Activated CD4-positive, alpha-beta T cell treated with anti-CD3 and anti-CD28 coated beads, Interleukin-2, amount 10 ng/mL, durations not matched to agents 7 days and 5 days (primary cell): ENCODE measurements around the gene TENT5C. TPM values are rescaled to one million over a fixed set of nuclear protein-coding genes. Genes with fewer than 3 reads are reported as not detected.

Experiments
- CTCF ChIA-PET: fragments of 350-600 bp; sonication (Branson Sonifier 250); formaldehyde crosslinking; loops from one replicate; lab custom pipeline; 2021; ENCODE audit warnings: antibody characterized with exemption; lab: Charles Lee
- POLR2A ChIA-PET: fragments of 350-600 bp; sonication (Branson Sonifier 250); formaldehyde crosslinking; loops from one replicate; lab custom pipeline; 2021; ENCODE audit warnings: antibody characterized with exemption; lab: Charles Lee
- DNase-seq: peaks from one replicate; pipeline ENCODE4 v3.0.0-alpha.2; 2020
- H3K27ac Mint-ChIP-seq: one replicate; pipeline ENCODE4 v1.8.0; 2021; ENCODE audit warnings: mild to moderate bottlenecking, moderate library complexity, mixed read lengths
- H3K27me3 Mint-ChIP-seq: one replicate; pipeline ENCODE4 v1.8.0; 2021; ENCODE audit warnings: mixed read lengths
- H3K36me3 Mint-ChIP-seq: one replicate; pipeline ENCODE4 v1.8.0; 2021; ENCODE audit warnings: low read depth, mixed read lengths
- H3K4me1 Mint-ChIP-seq: one replicate; pipeline ENCODE4 v1.8.0; 2021; ENCODE audit warnings: mixed read lengths
- H3K4me3 Mint-ChIP-seq: one replicate; pipeline ENCODE4 v1.8.0; 2021; ENCODE audit warnings: mild to moderate bottlenecking, moderate library complexity, mixed read lengths
- H3K9me3 Mint-ChIP-seq: one replicate; pipeline ENCODE4 v1.8.0; 2021; ENCODE audit warnings: mixed read lengths
- total RNA-seq, 2 experiments: library from RNA; stranded (reverse); gene quantifications; one replicate each; pipeline ENCODE4 v1.2.3, GENCODE V29; 2021

TENT5C gene
- total RNA-seq, 2 experiments from 2014 or later: 13.3 to 13.7 TPM

GRCh38 chr1:117670976-117671780, 65.3 kb downstream of the TENT5C start:
- DNase-seq: no peak
- peaks cover 6% of the 10 kb centered on the region for H3K36me3 Mint-ChIP-seq
- H3K27ac Mint-ChIP-seq: no peak overlapping the region
- CTCF ChIA-PET: interaction anchor here (1.2 to 1.7 kb wide), 4 partner anchors 10 to 136 kb away, joined by 3 to 6 read pairs (median 4); no protein-coding TSS in a partner anchor
- H3K4me3 Mint-ChIP-seq: no peak overlapping the region
- H3K4me1 Mint-ChIP-seq: peaks cover 41% of the 10 kb centered on the region
- peaks cover 15% of the 10 kb centered on the region for H3K27me3 Mint-ChIP-seq
- POLR2A ChIA-PET: no interaction called here
- H3K9me3 Mint-ChIP-seq: no peaks in the 10 kb centered on the region

GRCh38 chr1:117671781-117672501, 66.1 kb downstream of the TENT5C start:
- Mint-ChIP-seq H3K27ac (no peak overlapping the region), H3K4me3 (no peak overlapping the region), H3K9me3 (no peaks in the 10 kb centered on the region), H3K4me1 (peaks cover 37% of the 10 kb centered on the region), H3K27me3 (peaks cover 15% of the 10 kb centered on the region), H3K36me3 (peaks cover 3% of the 10 kb centered on the region)
- ChIA-PET POLR2A (no interaction called here), CTCF (interaction anchor here (1.3 to 2.8 kb wide), 2 partner anchors 43 to 137 kb away, joined by 3 to 19 read pairs; no protein-coding TSS in a partner anchor)
- no peak for DNase-seq

GRCh38 chr1:117672756-117673155, 66.9 kb downstream of the TENT5C start:
- Mint-ChIP-seq H3K27me3 (peaks cover 15% of the 10 kb centered on the region), H3K9me3 (no peaks in the 10 kb centered on the region), H3K27ac (no peak overlapping the region), H3K4me3 (no peak overlapping the region), H3K36me3 (peaks cover under 1% of the 10 kb centered on the region), H3K4me1 (peaks cover 31% of the 10 kb centered on the region)
- CTCF ChIA-PET: interaction anchor here (1.3 to 2.8 kb wide), 4 partner anchors 8 to 138 kb away, joined by 3 to 26 read pairs (median 13); no protein-coding TSS in a partner anchor
- DNase-seq: no peak
- POLR2A ChIA-PET: no interaction called here

- H3K27me3 Mint-ChIP-seq: peaks cover 13% of the 10 kb centered on the region
- CTCF ChIA-PET: interaction anchor here (0.7 to 2.8 kb wide), 13 partner anchors 9 to 279 kb away, joined by 3 to 26 read pairs (median 5); no protein-coding TSS in a partner anchor
- H3K4me1 Mint-ChIP-seq: peaks cover 27% of the 10 kb centered on the region
- no peaks in the 10 kb centered on the region for H3K9me3 Mint-ChIP-seq
- POLR2A ChIA-PET: no interaction called here
- no peaks in the 10 kb centered on the region for H3K36me3 Mint-ChIP-seq
- no peak overlapping the region for H3K4me3 Mint-ChIP-seq
- DNase-seq: no peak
- H3K27ac Mint-ChIP-seq: no peak overlapping the region
Measured at GRCh38 chr1:117673405-117673804, 67.6 kb downstream of the TENT5C start.

- Mint-ChIP-seq H3K9me3 (no peaks in the 10 kb centered on the region), H3K27ac (no peak overlapping the region), H3K27me3 (peaks cover 13% of the 10 kb centered on the region), H3K4me3 (no peak overlapping the region), H3K36me3 (no peaks in the 10 kb centered on the region), H3K4me1 (peaks cover 27% of the 10 kb centered on the region)
- peak; percentile 65 for DNase-seq
- CTCF ChIA-PET: interaction anchor here (0.8 to 2.8 kb wide), 24 partner anchors 8 to 150 kb away, joined by 3 to 26 read pairs (median 4); no protein-coding TSS in a partner anchor
- POLR2A ChIA-PET: interaction anchor here (0.6 to 0.9 kb wide), 2 partner anchors 52 to 68 kb away, joined by 3 read pairs; no protein-coding TSS in a partner anchor
Measured at GRCh38 chr1:117674521-117675400, 68.9 kb downstream of the TENT5C start.

- POLR2A ChIA-PET: no interaction called here
- no peaks in the 10 kb centered on the region for H3K36me3 Mint-ChIP-seq
- H3K27me3 Mint-ChIP-seq: peaks cover 13% of the 10 kb centered on the region
Measured at GRCh38 chr1:117675907-117676430, 70.1 kb downstream of the TENT5C start.

GRCh38 chr1:117676615-117677130, 70.8 kb downstream of the TENT5C start:
- ChIA-PET CTCF (interaction anchor here (0.6 to 2.2 kb wide), 8 partner anchors 11 to 1580 kb away, joined by 3 to 8 read pairs (median 4); no protein-coding TSS in a partner anchor), POLR2A (no interaction called here)
- Mint-ChIP-seq H3K27me3 (peaks cover 13% of the 10 kb centered on the region), H3K36me3 (no peaks in the 10 kb centered on the region), H3K27ac (no peak overlapping the region), H3K4me1 (peaks cover 24% of the 10 kb centered on the region), H3K9me3 (no peaks in the 10 kb centered on the region), H3K4me3 (no peak overlapping the region)
- DNase-seq: no peak

More at GRCh38 chr1:117675907-117676430, 70.1 kb downstream of the TENT5C start:
- DNase-seq: no peak
- no peak overlapping the region for H3K27ac Mint-ChIP-seq
- H3K4me1 Mint-ChIP-seq: peaks cover 25% of the 10 kb centered on the region
- no peaks in the 10 kb centered on the region for H3K9me3 Mint-ChIP-seq
- H3K4me3 Mint-ChIP-seq: no peak overlapping the region
- CTCF ChIA-PET: interaction anchor here (0.6 to 2.2 kb wide), 7 partner anchors 10 to 1580 kb away, joined by 3 to 8 read pairs (median 3); no protein-coding TSS in a partner anchor

Other genes with a start within 250 kb of the TENT5C start
- 10 to 100 TPM; 35.0 to 38.8 TPM for gene MAN1A2, start 238.6 kb upstream of the TENT5C start, total RNA-seq